ENCODE data around the gene PLCH2. TPM values are rescaled to one million over a fixed set of nuclear protein-coding genes. Genes with fewer than 3 reads are reported as not detected.

PLCH2 gene
- total and polyA plus RNA-seq, 2 of the 13 experiments (the other 11 are each of a cell fraction or from before 2014, with no cell fraction given), result 0.15 to 0.67 TPM

DNA sequence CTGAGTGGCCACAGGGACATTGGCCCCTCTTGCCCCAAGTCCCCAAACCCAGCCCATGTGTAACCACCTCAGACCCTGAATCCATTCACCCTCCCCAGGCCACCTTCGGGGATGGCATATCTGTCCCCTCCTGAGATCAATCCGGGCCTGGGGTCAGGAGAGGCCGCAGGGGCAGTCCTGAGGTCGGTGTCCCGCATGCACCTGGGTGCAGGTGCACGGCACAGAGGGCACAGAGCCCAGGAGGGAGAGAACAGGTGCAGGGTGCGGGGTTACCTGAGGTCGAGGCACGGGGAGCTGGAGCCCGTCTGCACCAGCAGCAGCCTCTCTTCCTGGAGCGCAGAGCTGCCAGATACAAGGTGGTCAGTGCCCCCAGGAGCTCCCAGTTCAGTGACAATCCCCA is 33.5 kb downstream of the PLCH2 start:
- Histone ChIP-seq H3K4me1 (ENCODE audit: insufficient read depth, low read length) (no peaks in the 10 kb centered on the region), H3K4me2 (ENCODE audit: low read depth, low read length) (no peak overlapping the region), H3K79me2 (ENCODE audit: insufficient read depth, low read length) (no peaks in the 10 kb centered on the region), H3K9me3 (ENCODE audit: low read length) (no peaks in the 10 kb centered on the region), H3K27me3 (ENCODE audit: control insufficient read depth in 1 of 2, insufficient read depth in 2 of 2, low read length in 2 of 2) (peaks cover 5 to 11% of the 10 kb centered on the region in 2 experiments; a peak in 4 of 5 replicates), H3K36me3 (replicated peaks in 1 of 2; ENCODE audit: control insufficient read depth in 1 of 2, insufficient read depth in 2 of 2, low read length in 2 of 2) (peaks cover 13 to 40% of the 10 kb centered on the region in 2 experiments), H4K20me1 (ENCODE audit: insufficient read depth, low read length) (no peaks in the 10 kb centered on the region), H3K27ac (ENCODE audit: extremely low read length, insufficient read depth, low read length) (no peak overlapping the region), H3K4me3 (replicated peaks in 1 of 3; ENCODE audit: insufficient read depth in 1 of 3, low read depth in 2 of 3, low read length in 3 of 3) (no peak overlapping the region), H2AFZ (ENCODE audit: low read length) (no peak overlapping the region), H3K9ac (ENCODE audit: insufficient read depth, low read depth, low read length) (no peak overlapping the region)
- TF ChIP-seq SRSF1 (optimal IDR thresholded peaks at IDR 0.05; ENCODE audit: low read depth, low read length) (no peak), SAFB2 (CRISPR knock-in tag; IDR thresholded peaks at IDR 0.05; ENCODE audit: borderline replicate concordance, low read depth) (no peak), FOXA3 (CRISPR knock-in tag; IDR thresholded peaks at IDR 0.05) (no peak), ZFP36L2 (CRISPR knock-in tag; IDR thresholded peaks at IDR 0.05) (no peak), ARHGAP35 (CRISPR knock-in tag; IDR thresholded peaks at IDR 0.05; ENCODE audit: borderline replicate concordance) (no peak), ZNF207 (IDR thresholded peaks at IDR 0.05; ENCODE audit: borderline replicate concordance) (no peak), NR3C1 (CRISPR knock-in tag; IDR thresholded peaks at IDR 0.05) (no peak)
- TF ChIP-seq, protein P1, sequence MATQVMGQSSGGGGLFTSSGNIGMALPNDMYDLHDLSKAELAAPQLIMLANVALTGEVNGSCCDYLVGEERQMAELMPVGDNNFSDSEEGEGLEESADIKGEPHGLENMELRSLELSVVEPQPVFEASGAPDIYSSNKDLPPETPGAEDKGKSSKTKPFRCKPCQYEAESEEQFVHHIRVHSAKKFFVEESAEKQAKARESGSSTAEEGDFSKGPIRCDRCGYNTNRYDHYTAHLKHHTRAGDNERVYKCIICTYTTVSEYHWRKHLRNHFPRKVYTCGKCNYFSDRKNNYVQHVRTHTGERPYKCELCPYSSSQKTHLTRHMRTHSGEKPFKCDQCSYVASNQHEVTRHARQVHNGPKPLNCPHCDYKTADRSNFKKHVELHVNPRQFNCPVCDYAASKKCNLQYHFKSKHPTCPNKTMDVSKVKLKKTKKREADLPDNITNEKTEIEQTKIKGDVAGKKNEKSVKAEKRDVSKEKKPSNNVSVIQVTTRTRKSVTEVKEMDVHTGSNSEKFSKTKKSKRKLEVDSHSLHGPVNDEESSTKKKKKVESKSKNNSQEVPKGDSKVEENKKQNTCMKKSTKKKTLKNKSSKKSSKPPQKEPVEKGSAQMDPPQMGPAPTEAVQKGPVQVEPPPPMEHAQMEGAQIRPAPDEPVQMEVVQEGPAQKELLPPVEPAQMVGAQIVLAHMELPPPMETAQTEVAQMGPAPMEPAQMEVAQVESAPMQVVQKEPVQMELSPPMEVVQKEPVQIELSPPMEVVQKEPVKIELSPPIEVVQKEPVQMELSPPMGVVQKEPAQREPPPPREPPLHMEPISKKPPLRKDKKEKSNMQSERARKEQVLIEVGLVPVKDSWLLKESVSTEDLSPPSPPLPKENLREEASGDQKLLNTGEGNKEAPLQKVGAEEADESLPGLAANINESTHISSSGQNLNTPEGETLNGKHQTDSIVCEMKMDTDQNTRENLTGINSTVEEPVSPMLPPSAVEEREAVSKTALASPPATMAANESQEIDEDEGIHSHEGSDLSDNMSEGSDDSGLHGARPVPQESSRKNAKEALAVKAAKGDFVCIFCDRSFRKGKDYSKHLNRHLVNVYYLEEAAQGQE (IDR thresholded peaks at IDR 0.05; ENCODE audit: borderline replicate concordance in 1 of 2, low read depth in 1 of 2, low read length in 2 of 2), result no peak
- TF ChIP-seq, protein P2, sequence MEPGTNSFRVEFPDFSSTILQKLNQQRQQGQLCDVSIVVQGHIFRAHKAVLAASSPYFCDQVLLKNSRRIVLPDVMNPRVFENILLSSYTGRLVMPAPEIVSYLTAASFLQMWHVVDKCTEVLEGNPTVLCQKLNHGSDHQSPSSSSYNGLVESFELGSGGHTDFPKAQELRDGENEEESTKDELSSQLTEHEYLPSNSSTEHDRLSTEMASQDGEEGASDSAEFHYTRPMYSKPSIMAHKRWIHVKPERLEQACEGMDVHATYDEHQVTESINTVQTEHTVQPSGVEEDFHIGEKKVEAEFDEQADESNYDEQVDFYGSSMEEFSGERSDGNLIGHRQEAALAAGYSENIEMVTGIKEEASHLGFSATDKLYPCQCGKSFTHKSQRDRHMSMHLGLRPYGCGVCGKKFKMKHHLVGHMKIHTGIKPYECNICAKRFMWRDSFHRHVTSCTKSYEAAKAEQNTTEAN (CRISPR knock-in tag; conservative IDR thresholded peaks at IDR 0.05), result no peak
- ATAC-seq, result no peak
- no TSS peak for BruUV-seq (replicated peaks)
- POLR2A ChIA-PET, result no interaction called here
- CTCF ChIA-PET (ENCODE audit: low intra/inter-chr PET ratio, low total read pairs), result no interaction called here
- WGBS (ENCODE audit: low lambda C conversion rate), result 94% methylated on average over 11 of the region's 11 CpGs
- FAIRE-seq, result no peak
- in situ Hi-C loops (cut with HindIII; ENCODE audit: extremely low pct_ligation_motif_present, low pct_unique_long_range_greater_than_20kb) (loop anchor here (25.0 kb wide), 1 partner anchor 322 kb away; the partner anchor contains the start of gene FAAP20), intact Hi-C loops (cut with micrococcal nuclease; ENCODE audit: unreplicated experiment) (no loop called here)
- DNase-seq (ENCODE audit: low spot score), result no peak

All from HepG2 (cell line).